NCI-H2227 treated with DMSO at 0.1 percent for 48 hours (cell line): Measurements from ENCODE around the gene SAMD14.
"Not testable (repeated sequence)": the region's sequence is repeated elsewhere in the genome, so short reads cannot be mapped to it uniquely, and the experiment has no call there.

Source experiments
- DNase-seq: peaks from one replicate; lab custom pipeline; 2025; lab: John Stamatoyannopoulos, UW

SAMD14 gene

DNA sequence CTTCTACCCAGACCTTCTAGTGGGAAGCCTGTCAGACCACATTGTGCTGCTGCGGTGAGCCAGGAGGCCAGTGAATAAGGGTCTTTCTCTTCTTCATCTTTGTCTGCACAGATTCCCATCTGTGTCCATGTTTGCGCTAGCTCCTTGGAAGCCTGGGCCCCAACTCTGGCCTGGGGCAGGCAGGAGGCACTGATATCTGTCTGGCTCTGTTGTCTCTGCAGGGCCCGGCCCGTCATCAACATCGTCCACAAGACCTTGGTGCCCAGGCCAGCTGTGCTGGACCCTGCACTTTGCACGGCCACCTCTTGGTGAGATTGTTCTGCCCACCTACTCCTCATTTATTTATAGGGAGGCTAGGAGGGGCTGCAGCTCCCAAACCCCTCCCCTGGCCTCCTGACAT lies 55.7 kb downstream of the SAMD14 start:
- DNase-seq, result no peak

DNA sequence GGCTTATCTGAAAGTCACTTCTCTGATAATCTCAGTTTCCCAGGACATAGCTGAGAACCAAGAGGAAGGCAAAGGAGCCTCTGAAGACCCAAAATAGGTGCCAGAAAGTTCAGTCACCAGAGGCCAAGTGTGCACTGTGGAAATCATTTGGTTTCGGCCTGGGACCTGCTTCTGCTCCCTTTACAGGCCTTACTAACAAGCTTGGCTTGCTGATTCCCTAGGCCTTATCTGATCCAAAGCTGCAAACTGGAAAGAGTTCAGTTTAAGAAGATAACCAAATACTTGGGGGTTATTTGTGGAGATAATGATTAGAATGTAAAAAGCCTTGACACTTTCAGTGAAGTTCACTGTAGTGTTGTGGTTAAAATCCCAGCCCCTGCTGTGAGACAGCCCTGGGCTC lies 57.0 kb downstream of the SAMD14 start:
- no peak for DNase-seq

DNA sequence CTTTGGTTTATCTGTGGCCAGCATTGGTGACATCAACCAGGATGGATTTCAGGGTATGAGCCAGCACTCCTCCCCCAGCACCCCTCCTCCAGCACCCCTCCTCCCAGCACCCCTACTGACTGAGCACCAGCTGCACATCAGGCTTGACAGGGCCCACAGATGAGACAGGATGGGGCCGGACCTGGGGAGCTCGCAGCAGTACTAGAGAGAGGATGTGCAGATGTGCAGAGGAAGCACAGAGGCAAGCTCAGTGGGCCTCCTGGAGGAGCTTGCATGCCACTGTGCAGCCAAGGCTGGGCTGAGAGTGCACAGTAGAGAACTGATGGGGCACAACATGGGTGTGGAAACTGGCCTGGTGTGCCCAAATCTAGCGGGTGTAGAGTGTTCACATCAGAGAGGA lies 57.8 kb downstream of the SAMD14 start:
- no peak for DNase-seq

DNA sequence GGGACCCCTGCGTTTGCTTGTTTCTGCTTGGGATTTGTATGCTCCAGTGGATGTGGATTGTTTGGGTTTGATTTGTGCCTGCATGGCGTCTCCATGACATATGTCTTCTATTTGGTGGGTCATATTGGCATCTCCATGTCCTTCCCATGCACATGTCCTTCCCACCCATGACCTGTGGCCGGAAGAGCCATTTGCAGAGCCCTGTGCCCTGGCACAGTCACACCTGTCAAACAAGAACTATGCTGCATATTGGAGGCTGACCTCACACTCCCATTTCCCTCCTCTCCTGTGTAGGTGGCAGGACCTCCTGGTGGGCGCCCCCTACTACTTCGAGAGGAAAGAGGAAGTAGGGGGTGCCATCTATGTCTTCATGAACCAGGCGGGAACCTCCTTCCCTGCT lies 58.3 kb downstream of the SAMD14 start:
- DNase-seq, result no peak

DNA sequence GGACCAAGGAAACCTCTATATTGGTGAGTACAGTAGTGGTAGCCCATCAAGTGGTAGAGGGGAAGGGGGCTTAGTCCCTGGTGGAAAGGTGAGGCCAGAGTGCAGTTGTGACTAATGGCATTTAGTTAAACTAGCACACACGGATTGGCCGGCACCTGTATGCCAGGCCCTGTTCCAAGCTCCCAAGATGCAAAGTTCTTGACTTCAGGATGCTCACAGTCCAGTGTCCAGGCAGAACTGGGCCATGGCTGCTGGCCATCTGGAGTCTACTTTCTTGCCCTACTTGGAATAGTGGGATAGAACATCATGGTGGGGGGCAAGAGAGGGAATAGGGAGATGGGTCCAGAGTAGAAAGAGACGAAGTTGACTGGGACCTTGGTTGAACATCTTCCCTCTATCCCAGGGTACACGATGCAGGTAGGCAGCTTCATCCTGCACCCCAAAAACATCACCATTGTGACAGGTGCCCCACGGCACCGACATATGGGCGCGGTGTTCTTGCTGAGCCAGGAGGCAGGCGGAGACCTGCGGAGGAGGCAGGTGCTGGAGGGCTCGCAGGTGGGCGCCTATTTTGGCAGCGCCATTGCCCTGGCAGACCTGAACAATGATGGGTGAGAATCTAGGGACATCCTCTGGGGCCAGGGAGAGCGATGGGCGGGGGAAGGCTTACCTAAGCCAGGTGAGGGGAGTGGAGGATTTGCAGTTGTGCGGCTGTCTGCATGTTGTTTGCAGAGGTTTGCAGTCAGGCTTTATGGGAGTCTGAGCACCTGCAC lies 58.9 kb downstream of the SAMD14 start:
- DNase-seq, result no peak

DNA sequence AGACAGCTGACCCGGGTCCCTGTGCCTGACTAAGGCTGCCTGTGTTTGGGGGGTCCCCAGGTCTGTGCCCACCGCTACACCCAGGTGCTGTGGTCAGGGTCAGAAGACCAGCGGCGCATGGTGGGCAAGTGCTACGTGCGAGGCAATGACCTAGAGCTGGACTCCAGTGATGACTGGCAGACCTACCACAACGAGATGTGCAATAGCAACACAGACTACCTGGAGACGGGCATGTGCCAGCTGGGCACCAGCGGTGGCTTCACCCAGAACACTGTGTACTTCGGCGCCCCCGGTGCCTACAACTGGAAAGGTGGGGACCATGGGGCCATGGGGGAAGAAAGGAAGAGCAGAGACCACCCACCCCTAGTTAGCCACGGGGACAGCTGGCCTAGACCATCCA lies 62.0 kb downstream of the SAMD14 start:
- no peak for DNase-seq

DNA sequence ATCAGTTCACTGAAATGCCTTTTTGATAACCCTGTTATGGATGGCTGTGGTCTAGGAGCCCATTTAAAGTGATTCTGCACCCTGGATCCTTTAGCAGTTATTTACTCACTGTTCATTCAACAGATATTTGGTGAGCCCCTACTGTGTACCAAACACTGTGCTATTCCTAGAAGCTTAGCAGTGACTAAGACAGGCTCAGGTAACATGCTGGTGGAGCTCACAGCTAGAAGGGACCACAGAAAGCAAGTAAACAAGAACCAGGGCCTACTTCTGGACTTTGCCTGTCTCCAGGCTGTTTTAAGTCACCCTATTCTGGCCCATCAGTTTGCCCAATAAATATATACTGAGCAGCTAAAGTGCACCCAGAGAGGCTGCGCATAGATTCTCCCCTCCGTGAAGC lies 63.0 kb downstream of the SAMD14 start:
- DNase-seq, result no peak

DNA sequence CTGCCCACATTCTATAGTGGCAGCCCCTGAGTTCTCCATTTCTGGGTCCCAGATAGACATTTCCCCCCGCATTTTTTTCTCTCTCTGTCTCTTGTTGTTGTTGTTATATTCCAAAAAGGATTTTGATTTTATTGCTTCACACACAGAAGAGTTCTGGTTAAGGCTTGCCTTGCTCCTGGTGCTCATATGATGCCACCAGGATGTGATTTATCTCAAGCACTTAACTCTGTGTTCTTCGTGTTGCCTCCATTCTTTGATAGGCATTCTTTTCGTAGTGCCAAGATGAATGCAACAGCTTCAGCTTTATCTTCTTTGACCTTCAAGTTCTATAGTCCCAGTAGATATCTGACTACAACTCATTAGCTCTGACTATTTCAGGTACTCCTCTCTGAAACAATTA lies 64.9 kb downstream of the SAMD14 start:
- no peak for DNase-seq

DNA sequence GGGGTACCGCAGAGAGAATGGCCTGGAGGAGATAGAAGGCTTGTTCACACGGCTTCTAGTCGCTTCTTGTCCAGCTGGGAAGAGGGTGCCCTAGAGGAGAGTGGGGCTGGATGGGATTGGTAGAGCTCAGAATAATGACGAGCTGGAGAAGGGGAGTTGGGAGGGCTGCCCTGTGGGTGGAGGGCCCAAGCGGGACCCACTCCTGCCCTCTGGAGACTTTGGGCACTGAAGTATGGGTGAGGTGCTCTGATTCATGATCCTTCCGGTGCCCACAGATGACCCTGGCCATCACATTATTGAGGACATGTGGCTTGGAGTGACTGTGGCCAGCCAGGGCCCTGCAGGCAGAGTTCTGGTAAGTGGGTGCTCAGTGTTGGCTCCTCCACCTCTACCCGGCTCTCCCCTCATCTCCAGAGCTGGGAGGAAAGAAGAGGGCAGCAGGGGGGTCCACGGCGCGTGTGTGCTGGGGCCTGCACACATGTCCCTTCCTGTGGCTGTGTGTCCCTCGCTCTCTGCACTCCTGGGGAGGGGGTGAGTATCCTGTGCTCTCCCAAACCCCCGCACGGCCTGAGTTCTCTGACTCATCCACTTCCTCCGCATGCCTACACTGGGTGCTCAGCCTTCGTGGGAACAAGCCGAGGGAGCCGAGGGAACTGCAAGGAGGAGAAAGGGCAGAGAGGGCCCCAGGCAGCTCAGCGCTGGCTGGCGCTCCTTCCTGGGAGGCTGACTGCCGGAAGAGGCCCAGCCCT lies 65.5 kb downstream of the SAMD14 start:
- no peak for DNase-seq

DNA sequence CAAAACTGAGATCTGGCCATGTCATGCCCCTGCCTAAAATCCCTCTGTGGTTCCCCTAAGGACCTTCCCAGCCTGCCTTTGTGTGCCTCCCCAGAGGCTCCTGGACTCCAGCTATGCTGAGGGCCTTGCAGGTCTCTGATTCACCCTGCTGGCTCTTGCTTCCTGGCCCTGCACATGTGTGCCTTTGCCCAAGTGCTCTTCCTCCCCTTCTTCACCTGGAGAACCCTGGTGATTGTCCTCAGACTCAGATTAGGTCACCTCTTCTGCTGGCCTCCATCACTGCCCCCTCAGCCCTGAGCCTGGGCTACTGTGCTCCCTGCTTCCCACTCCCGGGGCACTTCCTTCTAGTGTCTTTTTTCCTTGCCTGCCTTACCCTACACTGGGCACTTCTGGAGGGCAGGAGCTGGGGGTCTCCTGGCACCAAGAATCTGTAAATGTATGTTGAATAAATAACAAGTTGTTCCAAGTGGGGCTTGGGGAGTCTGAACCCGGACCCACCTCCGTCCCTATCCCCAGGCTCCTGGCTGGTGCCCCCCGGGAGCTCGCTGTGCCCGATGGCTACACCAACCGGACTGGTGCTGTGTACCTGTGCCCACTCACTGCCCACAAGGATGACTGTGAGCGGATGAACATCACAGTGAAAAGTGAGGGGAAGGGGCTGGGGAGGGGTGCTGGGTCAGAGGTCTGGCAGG lies 66.3 kb downstream of the SAMD14 start:
- DNase-seq, result no peak

DNA sequence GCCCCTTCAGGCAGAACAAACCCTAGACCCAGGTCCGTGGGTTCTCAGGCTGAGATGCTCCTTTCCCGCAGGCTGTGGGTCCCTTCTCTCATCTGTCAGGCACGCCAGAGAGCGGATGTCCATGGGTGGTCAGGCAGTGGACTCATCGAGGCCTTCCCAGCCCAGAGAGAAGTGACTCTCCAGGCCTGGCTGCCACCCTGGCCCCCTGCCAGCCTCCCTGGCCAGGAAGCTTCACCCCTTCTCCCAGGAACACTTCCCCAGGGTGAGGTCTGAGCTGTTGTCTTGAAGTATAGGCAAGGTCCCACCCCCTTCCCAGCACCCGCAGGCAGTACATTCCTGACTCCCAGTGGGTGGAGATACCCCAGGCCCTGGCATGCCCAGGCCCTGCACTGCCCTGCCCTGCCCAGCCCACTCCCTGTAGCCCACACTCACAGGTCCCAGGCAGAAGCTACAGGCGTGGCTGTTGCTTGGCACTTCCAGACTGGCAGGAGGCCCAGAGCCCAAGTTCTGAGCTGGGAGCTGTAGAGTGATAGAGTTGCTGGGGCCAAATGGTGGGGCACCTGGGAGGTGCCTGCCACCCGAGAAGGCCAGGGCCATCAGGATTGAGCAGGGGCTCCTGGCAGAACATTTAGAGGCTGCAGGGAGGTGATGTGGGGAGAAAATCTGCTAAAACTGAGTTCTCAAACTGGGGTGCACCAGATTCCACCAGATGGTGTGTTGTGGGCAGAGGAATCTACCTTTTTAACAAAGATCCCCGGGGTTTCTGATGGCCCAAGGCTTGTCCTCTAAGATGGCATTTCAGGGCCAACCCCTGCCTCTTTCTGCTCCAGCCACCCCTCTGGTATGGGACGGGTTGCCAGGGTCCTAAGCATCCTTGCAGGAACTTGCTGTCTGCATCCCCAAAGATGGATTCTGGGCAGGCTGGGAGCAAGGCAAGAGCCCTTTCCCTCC lies 67.4 kb downstream of the SAMD14 start:
- no peak for DNase-seq

DNA sequence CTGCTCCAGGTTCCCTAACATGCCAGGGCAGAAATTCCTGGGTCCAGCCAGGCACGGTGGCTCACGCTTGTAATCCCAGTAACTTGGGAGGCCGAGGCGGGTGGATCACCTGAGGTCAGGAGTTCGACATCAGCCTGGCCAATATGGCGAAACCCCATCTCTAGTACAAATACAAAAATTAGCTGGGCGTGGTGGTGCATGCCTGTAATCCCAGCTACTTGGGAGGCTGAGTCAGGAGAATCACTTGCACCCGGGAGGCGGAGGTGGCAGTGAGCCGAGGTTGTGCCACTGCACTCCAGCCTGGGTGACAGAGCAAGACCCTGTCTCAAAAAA lies 68.3 kb downstream of the SAMD14 start:
- DNase-seq, result not testable (repeated sequence)

DNA sequence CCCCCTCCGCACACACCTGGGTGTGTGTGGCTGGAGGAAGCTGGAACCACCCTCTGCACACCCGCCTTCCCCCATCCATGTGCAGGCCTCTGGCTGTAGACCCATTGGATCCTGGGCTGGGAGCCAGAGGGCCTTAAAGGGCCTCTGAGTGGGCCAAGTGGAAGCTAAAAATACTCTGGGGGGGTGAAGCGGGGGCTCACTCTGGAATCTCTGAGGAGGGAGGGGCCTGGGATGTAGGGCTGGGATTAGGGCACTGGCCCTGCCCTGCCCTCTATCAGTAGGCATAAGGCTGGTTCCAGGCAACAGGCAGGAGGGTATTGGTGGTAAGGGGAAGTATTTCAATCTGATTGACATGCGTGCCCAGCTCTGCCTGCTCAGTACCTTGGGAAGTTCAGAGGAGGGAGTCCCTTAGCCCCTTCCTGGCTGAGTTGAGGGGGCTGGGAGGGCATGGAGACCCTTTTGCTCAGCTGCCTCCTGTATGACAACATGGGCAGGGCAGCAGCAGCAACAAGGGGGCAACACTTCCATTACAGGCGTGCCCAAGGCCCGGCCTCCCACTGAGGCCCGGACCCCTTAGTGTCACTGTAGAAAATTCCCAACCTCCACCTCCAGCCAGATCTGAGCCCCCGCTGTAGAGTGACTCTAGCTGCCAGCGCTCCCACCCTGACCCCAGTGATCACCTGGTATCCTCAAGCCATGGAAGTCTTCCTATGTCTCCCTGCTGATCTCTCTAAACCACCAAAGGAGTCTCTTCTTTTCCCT lies 68.8 kb downstream of the SAMD14 start:
- no peak for DNase-seq
